HG03025 (cell line): ENCODE results near the gene CDH24.
"Not testable (repeated sequence)": the region's sequence is repeated elsewhere in the genome, so short reads cannot be mapped to it uniquely, and the experiment has no call there.

Experiments
- ATAC-seq: cut with Tn5 transposase; IDR thresholded peaks from one replicate; pipeline ENCODE4 v1.9.1; 2021; ENCODE audit warnings: mild to moderate bottlenecking, moderate library complexity; ENCODE audit not compliant: unreplicated experiment, low FRiP score

Gene CDH24

GRCh38 chr14:23021889-23022442, 35.4 kb downstream of the CDH24 start:
- ATAC-seq = no peak

DNA sequence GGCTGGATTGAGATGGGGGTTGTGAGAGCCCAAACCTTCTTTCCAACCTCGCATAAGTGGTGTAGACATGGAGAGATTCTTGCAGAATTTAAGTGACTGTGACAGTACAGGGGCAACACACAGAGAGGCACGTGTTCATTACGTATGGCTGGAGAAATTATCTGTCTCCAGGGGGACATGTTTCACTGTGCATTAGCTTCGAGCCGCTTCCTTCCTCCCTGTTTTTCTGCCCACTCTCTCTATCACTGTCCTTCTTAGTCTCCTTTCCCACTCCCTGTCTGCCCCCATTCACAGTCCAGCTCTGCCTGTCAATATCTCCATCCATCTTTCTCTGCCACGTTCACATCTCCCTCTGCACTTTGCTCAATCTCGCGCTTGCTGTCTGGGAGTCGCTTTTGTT, 35.9 kb downstream of the CDH24 start:
- no peak for ATAC-seq

DNA sequence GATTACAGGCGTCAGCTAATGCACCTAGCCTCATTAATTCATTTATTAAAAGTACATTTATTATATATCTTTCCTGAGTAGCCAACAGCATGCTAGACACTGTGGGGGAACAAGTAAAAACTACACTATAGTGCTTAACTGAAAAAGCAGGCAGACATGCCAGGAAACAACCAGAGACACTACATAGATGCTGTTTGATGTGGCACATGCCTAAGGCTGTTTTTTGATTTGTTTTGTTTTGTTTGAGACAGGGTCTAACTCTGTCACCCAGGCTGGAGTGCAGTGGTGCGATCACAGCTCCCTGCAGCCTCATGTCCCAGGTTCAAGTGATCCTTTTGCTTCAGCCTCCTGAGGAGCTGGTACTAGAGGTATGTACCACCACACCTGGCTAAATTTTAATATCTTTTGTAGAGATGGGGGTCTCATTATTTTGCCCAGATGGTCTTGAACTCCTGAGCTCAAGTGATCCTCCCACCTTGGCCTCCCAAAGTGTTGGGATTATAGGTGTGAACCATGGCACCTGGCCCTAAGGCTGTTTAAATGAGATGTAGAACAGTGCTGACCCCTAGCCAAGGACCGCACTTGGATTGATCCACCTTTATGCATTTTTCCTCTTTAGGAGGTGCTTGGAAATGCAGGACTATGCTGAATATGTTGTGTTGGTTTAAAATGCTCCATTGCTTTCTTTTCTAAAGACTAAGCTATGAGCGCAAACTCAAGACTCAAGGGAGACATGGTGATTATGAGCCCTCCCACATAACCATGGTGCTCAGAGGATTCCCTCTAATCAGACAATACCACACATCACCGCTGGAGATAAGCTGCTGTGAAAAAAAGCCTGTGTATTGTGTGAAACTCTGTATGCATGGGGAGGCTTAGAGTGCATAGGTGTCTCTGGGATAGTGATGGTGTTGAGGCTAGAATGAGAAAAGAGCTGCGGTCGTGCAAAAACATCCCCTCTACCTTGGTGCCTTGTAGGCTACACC, 36.9 kb downstream of the CDH24 start:
- ATAC-seq = no peak

- ATAC-seq = no peak
Observed at GRCh38 chr14:23018107-23018506, 39.2 kb downstream of the CDH24 start.

- no peak for ATAC-seq
Observed at GRCh38 chr14:23017091-23017490, 40.2 kb downstream of the CDH24 start.

- no peak for ATAC-seq
Observed at GRCh38 chr14:23015618-23016017, 41.7 kb downstream of the CDH24 start.

GRCh38 chr14:23013749-23014054, 43.6 kb downstream of the CDH24 start:
- ATAC-seq = not testable (repeated sequence)

GRCh38 chr14:23013054-23013748, 44.1 kb downstream of the CDH24 start:
- no peak for ATAC-seq

DNA sequence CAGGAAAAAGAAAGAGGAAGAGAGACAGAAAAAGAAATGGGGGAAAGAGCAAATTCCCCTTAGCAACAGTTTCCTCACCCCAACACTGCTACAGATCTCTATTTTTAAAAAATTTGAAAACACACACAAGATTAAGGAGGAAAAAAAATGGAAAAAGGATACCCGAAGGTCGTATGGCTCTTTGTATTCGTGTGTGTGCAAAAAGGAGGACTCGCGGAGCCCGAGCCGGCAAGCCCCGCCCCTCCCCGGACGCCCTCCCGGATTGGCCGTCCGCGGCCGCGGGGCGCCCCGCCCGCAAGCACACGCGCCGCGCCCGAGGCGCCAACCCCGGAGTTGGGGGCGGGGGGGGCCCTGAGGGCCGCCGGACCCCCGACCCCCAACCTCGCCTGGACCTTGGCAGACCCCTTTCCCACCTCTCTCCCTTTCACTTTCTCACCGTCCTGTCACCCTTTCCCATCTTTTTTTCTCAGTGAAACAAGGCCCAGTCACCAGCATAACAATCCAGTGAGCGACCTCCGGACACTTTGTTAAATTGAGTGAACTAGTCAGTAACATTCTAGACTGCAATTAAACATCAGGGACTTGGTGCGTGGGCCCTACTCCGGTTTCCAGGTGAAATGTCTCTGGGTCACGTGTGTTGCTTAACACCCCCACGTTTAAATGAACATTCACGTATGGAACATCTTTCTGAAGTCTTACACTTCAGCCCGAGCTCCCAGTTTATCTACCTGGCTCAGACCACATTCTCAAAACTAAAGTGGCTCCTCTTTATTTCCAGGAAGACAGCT, 47.2 kb downstream of the CDH24 start, which contains the start of gene C14orf93:
TSS of gene C14orf93 (minus strand) at position 205 of the 788 bp plus-strand sequence. CDS start 11,120 bp downstream, outside the sequence.
- peak; percentile 32 for ATAC-seq

DNA sequence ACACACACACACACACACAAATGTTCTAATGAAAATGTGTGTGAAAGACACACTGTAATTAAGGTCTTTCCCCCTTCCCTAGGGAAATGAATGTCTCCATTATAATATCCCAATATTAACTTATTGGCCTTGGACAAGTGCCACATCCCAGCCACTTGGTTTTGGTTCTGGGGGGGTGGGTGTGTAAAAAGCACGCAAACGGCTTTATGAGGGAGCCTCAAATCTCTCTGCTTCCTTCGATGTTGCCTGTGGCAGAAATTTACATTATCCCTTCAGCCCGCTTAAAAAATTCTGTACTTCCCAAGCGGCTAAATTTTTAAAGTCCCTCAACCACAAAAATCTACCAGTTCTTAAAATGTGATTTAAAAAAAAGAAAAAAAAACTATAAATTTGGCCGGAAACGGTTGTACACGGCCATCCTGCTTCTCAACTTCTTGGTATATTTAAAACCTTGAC, 47.8 kb downstream of the CDH24 start:
- no peak for ATAC-seq

- ATAC-seq = no peak
Observed at GRCh38 chr14:23008831-23009230, 48.5 kb downstream of the CDH24 start.

- ATAC-seq = peak; percentile 88
Observed at GRCh38 chr14:23006544-23007419, 50.5 kb downstream of the CDH24 start.

GRCh38 chr14:23006188-23006534, 51.2 kb downstream of the CDH24 start:
- ATAC-seq = no peak

GRCh38 chr14:23005451-23006187, 51.7 kb downstream of the CDH24 start:
- no peak for ATAC-seq

GRCh38 chr14:23004274-23004673, 53.0 kb downstream of the CDH24 start:
- not testable (repeated sequence) for ATAC-seq

GRCh38 chr14:23002592-23002991, 54.7 kb downstream of the CDH24 start:
- ATAC-seq = no peak

- no peak for ATAC-seq
Observed at GRCh38 chr14:23000860-23001259, 56.5 kb downstream of the CDH24 start.

GRCh38 chr14:22998329-22999012, 58.8 kb downstream of the CDH24 start:
- ATAC-seq = no peak
